HG03460 (cell line): ENCODE results near the gene PTPRR.

Source experiments
- ATAC-seq: cut with Tn5 transposase; IDR thresholded peaks from one replicate; pipeline ENCODE4 v1.9.1; 2021; ENCODE audit not compliant: unreplicated experiment

The PTPRR gene

DNA sequence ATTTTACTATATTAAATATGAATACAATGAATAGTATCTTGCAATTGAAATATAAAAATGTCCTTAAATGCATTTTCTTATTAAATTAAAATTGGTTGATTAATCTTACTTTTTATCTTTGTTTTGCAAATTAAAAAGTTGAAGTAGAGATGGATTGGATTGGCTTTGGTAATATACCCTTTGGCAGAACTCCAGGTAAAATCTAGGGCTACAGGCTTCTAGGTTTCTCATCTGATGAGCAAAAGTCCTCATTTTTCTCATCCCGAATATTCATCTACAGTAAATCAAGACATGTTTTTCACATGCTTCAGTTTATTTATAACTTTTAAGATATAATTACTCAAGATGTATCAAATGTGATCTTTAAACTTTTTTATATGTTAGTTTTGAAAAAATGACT, 2.2 kb downstream of the PTPRR start:
- ATAC-seq = no peak

DNA sequence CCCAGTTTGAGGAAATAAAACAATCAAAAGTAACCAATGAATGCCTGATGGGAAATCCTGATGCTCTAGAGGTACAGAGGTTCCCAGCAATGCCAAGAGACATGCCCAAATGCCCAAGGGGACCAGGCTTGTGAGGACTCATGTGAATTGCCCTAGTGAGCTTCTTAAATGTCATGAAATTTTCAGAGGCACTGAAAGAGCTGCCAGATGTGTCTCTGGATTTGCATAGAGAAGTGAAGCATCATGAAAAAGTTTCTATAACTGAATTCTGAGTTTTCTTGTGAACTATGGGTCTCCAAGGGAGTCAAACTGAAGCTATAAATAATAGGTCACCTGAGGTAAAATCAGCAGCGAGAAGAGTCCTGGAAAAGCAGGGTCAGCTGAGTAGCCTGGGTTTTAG, 9.9 kb downstream of the PTPRR start:
- ATAC-seq = no peak

DNA sequence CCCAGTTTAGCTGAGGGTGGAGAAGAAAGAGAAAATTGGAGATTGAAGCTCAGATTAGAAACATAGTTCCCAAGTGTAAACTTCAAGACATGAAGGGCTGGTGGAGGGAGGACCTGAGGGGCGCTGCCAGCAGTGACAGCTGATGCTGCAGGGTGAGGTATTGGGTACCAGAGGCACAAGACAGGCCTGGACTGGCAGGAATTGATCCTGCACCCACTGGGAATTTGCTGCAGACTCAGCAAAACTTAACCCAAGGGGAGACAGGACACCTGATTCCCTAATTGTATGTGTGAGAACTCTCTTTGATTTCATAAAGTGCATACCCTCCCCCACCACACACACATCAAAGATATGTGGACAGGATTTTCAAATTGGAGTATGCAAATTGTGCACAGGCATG, 11.6 kb downstream of the PTPRR start:
- ATAC-seq = no peak

DNA sequence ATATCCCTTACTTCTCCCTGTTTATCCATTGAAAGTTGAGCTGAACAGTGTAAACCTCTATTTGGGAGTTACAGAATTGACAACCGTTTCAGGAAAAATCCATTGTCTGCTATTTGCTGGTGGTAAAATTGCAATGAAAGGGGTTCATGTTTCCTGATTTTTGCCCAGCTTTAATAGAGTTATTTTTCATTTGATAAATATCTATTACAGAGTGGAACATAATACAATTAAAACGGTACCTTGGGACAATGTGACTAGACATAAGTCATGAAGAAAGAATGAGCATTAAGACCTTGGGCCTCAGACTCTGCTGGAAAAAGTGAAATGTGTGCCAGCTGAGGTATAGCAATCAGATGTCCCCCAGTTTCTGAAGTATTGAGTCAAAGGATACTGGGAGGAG, 13.1 kb downstream of the PTPRR start:
- no peak for ATAC-seq

DNA sequence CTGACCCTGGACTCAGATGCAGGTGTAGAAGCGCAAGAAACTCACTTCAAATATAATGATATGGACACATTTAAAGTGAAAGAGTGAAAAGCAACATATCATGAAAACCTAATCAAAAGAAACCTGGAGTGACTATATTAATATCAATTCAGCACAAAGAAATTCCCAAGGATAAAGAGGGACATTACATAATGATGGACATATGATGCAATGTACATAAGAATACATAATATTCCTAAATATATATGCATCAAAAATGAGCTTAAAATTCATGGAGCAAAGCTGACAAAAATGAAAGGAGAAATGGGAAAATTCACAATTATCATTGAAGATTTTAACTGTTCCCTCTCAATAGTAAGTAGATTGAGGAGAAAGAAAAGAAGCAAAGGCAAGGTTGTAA, 24.6 kb downstream of the PTPRR start:
- no peak for ATAC-seq

DNA sequence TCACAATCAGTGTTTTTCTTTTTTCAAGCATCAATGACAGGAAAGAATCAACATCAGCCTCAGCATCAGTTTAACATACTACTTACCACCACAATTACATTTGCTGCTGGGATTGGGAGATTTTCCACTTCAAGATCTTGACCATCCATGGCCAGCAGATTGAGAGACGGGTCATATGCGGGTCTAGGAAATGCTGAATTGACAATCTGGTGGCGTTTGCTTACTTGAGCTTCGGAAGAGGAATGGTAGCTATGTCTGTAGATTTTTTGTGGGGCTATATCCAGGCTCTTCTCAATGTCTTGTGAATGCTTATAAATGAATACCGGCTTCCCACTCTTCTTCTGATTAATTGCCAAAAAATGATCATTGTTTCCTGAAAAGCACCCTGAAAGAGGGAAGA, 27.9 kb downstream of the PTPRR start:
- no peak for ATAC-seq

DNA sequence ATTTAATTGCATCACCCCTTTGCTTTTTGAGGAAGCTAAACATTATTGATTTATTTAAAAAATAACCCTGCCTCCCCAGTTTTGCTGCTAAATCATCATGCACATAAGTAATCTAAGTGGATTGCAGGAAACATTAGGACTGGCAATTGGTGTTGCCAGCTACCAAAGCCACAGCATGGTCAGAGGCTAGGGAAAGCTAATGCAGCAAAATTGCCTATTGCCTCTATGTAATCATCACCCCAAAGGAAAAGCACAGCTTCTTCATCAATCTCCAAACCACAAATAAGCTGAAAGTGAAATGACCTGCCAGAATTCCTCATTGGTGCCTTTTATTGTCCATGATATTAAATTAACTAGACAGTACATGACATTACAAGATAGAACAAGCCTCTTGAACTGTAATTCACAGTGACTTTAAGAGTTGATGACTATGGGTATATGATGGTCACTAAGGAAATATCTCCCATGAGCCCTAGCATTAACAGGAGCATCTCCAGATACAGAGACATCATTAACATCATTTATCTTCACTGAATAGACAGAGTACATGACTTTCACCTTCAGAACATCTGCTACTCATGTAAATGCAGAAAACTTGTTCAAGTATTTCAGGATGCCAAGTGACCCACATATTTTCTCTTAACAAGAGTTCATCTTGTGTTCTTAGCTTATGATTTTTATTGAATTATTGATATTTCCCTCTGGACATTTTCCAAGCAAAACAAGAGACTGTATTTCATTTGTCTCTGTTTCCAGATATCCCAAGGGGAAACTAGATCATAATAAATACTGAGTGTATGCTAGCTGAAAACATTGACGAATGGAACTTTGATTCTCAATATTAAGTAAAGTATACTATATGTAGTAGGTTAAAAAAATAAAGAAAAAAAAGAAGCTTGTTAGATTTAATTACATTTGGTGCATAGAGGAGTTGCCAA, 29.4 kb downstream of the PTPRR start:
- no peak for ATAC-seq

DNA sequence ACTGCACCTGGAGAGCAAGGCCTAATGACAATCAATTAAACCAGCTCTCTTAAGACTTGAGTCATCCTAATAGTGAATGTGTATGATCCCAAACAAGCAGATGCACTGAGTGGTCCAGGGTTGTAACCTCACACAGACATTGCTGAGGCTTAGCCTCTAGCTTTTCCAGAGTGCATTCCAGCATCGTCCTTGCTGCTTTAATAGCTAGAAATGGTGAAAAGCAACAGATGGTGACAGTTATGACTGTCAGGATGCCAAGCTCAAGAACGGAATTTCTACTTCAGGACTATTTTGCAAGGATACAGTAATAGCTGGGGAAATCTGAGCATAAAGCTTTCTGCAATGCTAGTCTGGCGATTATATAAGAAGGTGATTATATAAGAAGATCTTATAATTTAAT, 34.6 kb downstream of the PTPRR start:
- ATAC-seq = no peak

DNA sequence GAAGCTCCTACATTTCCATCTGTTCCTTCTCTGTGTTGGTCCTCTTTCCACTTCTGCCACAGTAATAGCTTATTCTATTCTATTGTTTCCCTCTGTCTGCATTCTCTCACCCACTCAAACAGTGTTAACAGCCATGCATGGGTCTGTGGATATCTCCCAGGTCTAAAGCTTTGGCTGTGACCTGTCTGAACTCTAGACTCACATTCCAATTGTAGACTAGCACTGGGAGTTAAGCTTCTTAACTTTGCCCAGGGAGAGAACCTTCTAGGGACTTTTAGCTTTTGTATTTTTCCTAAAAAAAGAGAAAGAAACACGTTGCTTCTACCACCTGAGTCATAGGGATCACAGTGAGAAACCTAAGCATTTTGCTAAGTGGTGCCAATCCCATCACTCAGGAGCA, 36.7 kb downstream of the PTPRR start:
- ATAC-seq = no peak

DNA sequence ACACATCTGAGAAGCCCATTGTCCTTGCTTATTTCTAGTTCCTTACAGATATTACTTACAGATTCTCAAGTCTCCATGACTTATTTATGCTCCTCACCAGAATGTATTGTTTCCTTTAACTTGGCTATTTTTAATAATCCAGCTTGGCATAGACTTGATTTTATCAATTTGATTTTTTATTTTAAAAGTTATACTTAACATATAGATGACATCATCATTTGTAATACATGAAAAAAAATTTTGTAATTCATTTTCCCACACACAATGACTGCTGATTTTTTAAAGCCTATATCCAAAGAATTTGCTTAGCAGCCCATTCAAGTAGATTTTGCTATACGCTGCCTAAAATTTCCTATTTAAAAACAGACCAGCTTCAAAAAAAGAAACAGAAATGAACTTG, 39.8 kb downstream of the PTPRR start:
- ATAC-seq = no peak

DNA sequence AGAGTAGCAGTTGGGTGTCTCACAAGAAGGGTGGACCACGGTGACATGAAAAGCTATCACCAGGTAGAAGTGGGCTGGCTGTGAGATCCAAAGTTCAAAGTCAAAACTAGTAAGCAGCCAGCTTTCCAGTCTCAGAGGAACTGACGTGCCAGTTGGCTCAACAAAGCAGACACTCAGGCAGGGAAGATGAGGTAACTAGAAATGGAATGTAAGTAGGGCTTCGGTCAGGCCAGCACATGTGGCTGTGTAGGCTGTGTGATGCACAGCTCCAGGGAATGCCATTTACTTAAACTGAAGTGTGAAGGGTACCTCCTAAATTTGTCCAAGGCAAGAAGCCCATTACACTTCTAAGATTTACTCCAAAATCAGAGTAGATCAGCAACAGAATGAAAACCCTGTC, 43.6 kb downstream of the PTPRR start:
- ATAC-seq = no peak

DNA sequence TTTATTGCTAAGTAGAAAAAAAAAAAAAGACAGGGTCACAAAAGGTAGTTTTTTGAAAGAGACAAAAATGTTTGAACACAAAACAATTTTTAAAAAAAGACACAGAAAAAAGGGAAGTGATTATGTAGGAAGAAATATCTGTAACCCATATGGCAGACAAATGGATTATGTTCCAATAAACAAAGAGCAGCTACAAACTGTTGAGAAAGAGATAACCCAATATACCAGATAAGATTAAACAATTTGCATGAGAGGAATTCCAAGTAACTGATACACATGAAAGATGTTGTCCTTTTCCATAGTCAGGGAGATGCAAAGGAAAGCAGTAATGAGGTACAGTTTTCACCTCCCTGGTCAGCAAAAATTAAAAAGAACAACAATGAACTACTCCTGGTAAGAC, 44.9 kb downstream of the PTPRR start:
- no peak for ATAC-seq

DNA sequence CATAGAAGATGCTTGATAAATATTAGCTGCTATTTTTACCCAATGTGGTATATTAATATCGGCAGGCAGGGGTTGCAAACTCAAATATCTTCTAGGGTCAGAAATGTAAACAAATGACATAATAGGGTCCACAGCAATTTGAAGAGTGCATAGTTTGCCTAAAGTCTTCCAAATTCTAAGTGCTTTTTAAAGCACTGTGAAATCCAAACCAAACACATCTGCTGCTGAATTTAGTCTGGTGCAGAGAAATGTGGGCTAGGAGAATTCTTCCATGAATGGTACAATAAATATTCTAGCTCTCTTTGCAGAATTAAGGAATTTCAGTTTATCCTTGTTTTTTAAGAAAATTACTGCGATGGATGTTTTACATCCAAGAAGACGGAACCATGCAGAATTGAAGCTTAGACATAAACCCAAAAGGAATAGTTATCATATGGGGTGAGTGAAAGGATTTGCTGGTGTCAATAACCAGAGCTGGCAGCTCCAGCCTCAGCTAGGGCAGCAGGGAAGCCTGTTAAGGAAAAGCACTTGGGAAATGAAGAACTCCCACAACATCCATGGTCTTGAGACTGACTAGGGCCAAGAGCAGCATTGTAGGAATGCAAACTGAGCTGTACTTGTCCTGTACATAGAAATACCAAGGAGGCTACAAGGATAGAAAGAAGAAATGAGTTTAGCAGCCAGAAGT, 65.5 kb downstream of the PTPRR start:
- ATAC-seq = no peak

DNA sequence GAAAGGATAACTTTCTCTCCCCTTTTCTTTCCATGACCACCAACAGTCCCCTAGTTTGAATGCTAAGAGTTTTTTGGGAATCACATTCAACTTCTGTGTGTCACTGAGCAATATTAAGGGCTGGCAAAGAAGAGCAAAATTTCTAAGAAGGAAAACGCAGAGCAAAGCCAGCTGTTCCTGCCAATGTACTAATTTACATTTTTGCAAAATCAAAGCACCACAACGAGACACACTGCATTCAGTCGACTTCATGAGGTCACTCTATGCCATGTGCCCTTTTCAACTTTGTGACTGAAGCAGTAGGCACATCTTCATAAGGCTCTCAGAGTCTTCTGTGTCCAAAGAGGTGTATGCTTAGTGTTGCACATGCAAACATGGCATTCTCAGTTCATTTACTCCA, 66.4 kb downstream of the PTPRR start:
- ATAC-seq = no peak

DNA sequence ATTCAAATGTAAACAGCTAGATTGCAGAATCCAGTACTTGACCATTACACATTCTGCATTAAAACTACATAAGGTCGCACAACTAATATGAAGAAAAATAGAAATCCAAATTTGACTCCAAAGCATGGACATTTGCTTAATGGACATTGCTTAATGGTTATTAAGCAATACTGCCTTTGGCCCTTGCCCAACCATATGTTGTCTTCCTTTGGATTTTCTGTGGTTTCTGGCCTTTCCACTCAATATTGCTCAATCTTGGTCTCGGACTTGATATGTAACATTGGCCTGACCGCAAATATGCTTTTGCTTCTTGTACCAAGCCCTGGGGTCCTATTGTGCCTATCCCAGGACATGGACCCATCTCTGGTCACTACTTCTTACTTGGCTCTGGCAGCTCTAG, 67.2 kb downstream of the PTPRR start:
- no peak for ATAC-seq

DNA sequence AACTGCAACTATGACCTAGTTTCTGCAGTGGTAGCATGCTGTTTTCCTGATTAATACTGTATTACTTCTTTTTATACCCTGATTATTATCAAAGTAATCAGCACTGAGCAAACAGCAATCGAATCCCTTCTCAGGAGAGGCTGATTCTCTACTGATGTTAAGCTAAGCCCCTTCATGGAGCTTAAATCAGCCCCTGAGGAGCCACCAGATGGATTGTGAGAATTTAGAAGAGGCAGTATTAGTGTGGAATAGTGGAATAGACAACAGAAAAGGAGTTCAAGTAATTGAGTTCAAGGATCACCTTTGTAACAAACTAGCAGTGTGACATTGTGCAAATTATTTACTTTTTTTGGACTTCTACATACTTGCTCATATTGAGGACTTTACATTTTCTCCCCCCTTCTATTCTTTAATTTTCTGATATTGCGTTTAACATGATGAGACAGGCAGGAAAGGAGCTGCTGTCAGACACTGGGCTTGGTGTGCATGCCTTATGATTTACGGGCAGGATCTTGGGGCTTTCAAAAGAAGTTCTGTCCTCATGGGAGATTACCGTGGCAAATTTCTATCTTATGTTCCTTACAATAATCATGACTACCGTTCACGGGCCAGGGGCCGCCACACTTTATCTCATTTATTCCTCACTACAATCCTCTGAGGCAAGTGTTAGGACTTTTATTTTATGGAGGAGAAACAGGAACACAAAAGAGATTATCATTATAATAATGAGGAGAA, 68.0 kb downstream of the PTPRR start:
- no peak for ATAC-seq

DNA sequence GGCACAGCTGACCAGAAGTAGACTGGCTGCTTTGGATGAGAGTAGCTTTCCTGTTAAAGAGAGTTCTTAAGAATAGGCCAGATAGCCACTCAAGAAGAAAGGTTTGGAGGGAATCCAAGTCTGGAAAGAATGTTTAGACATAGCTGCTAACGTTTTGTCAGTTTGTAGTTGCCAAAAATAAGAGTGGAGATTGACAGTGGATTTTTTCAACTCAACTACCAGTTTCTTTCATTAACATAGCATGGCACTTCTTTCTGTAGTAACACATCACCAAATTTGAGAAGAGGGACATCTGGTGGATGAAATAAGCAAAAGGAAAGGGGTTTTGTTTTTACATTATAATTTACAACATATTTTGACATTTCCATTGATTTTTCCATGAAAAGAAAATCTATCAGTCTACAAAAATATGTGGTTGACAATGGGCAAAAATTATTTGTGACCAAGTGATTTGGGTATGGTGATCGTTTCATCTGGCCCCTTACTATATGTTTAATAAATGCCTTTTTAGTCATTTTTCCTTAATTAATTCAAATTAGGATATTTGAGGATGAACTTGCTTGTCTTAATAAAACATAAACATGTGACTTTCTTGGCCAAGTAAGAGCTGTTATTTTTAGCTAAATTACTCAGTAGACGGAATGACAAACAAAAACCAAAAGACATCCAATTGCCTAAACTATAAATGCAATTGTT, 71.1 kb downstream of the PTPRR start:
- no peak for ATAC-seq

DNA sequence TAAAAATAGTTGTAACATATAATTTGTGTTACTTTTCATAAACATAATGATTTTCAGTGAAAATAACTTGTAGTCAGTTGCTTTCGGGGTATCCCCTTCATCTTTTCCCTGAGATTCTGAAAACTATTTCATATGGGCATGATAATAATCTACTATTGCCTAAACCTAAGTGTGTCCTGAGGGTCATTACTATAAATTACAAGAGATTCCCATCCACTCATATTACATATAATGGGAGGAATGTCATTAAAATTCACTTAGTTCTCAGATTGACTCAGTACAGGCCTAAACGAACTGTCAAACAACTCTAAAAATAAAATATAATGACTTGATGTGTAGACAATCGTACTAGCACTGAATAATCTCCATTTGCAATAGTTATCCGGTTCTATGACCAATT, 72.7 kb downstream of the PTPRR start:
- no peak for ATAC-seq

DNA sequence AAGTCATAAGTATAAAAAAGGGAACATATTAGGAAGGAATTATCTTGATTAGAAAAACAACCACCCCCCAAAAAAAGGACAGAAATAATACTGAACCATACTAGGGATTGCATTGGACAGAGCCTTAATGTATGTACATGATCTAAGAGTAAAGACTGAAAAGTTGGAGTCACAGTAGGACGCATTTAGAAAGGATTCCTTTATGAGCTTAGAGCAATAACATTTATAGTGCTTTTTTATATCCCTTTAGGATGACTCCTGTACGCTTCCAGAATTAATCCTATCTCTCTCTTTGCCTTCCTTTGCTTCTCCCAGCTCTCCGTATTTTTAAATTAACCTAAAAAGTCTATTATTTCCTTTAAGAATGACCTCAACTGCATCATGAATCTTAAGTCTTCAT, 75.3 kb downstream of the PTPRR start:
- ATAC-seq = no peak

DNA sequence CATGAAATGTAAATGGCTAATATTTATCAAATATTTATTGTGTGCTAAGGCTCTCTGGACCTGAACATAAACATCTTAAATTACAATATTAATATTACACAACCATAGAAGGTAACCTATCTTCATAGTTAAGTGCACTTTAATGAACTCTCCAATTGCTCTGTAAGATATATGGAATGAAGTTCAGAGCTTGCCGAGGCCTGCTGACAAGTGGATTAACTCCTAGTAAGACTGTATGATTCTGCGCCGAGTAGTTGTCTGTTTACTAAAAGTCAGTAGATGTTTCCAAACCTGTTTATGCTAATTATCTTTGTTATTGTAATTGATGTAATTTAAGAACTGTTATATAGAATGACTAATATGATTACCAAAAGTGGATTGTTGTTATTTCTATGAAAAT, 77.2 kb downstream of the PTPRR start:
- ATAC-seq = no peak

DNA sequence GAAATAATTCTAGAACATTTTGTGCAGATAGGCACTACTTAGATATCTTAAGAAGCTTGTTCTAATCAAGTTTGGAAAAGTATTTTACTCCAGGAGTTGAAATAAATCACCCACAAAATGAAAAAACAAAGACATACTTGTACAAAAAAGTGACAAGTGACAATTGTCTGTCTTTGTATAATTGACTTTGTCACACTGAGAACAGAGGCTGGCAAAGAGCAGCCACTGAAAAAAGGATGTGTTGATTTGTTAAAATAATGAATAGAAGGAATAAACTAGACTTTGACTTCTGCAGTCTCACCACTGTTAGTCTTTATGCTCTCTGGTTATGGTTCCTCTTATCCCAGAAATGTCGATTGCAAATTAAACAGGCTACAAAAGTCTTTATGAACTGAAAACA, 77.6 kb downstream of the PTPRR start:
- ATAC-seq = no peak
